C4-2B (cell line): ENCODE data around the gene HOGA1.

Experiments
- ZFX ChIP-seq: fragments of 450-650 bp; IDR thresholded peaks from 2 replicates; pipeline ENCODE4 v1.6.1; 2017
- TF ChIP-seq, protein P1 (sequence below): fragments of 450-650 bp; conservative IDR thresholded peaks from 2 replicates; pipeline ENCODE4 v1.5.1; 2017; ENCODE audit warnings: mild to moderate bottlenecking

DNA sequence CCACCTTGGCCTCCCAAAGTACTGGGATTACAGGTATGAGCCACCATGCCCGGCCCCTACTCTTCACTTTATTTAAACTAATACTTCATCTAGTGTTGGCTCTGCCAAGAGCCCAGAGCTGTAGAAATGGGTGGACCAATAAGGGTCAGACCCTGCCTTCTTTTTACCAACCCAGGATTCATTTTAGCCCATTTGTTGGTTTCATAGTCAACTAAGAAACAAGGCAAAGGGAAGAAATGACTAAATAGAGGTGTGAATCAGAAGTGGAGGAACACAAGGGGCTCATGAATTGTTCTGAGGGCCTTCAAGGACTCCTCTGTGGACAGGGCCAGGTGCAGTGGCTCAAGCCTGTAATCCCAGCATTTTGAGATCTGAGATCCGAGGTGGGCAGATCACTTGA, 10.5 kb upstream of the HOGA1 start:
- TF ChIP-seq, protein P1, sequence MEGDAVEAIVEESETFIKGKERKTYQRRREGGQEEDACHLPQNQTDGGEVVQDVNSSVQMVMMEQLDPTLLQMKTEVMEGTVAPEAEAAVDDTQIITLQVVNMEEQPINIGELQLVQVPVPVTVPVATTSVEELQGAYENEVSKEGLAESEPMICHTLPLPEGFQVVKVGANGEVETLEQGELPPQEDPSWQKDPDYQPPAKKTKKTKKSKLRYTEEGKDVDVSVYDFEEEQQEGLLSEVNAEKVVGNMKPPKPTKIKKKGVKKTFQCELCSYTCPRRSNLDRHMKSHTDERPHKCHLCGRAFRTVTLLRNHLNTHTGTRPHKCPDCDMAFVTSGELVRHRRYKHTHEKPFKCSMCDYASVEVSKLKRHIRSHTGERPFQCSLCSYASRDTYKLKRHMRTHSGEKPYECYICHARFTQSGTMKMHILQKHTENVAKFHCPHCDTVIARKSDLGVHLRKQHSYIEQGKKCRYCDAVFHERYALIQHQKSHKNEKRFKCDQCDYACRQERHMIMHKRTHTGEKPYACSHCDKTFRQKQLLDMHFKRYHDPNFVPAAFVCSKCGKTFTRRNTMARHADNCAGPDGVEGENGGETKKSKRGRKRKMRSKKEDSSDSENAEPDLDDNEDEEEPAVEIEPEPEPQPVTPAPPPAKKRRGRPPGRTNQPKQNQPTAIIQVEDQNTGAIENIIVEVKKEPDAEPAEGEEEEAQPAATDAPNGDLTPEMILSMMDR = no peak
- no peak for TF ChIP-seq ZFX
